Lower leg skin (tissue), 4 donors: ENCODE results near the gene SLC25A26. TPM values are rescaled to one million over a fixed set of nuclear protein-coding genes. Genes with fewer than 3 reads are reported as not detected.

Experiments
- DNase-seq, 2 donors: peaks; one replicate each; pipeline ENCODE4 v3.0.0-alpha.2; 2019; ENCODE audit warnings: low spot score in 2 of 2
- H3K4me3 ChIP-seq: fragments of 200-600 bp; sonication (generic); 2 replicates; pipeline ENCODE4 v1.5.1; 2017; ENCODE audit warnings: mild to moderate bottlenecking, low read depth; ENCODE audit not compliant: poor library complexity, severe bottlenecking
- CTCF ChIP-seq, 3 donors: fragments of 450-650 bp; IDR thresholded peaks; one replicate each; pipeline ENCODE4 v1.5.1; 2016; ENCODE audit warnings: antibody characterized with exemption in 3 of 3, mild to moderate bottlenecking in 3 of 3, moderate library complexity in 2 of 3
- POLR2A ChIP-seq, 2 donors: fragments of 450-650 bp; IDR thresholded peaks; one replicate each; pipeline ENCODE4 v1.6.1; 2016 to 2017; ENCODE audit warnings: antibody characterized with exemption in 2 of 2, mild to moderate bottlenecking in 1 of 2, moderate library complexity in 1 of 2
- WGBS, 2 donors: methylation state at CpG; one replicate each; pipeline ENCODE4 v1.1.5; 2018; 5-methylcytosine and 5-hydroxymethylcytosine counted together
- intact Hi-C: fragments of 100-400 bp; cut with DNase I; formaldehyde crosslinking; loops from one replicate; pipeline ENCODE4 v1.15.0; 2023; ENCODE audit warnings: low total_unique reads
- total RNA-seq, 4 donors: library from RNA; depleted of rRNA; stranded (reverse); fragments of >200 nt; gene quantifications; one replicate each; pipeline ENCODE4 v1.1.0, GENCODE V29; 2016

SLC25A26 gene
- total RNA-seq, 4 donors from 2014 or later: 13.7 to 29.1 (median 21.9) TPM

DNA sequence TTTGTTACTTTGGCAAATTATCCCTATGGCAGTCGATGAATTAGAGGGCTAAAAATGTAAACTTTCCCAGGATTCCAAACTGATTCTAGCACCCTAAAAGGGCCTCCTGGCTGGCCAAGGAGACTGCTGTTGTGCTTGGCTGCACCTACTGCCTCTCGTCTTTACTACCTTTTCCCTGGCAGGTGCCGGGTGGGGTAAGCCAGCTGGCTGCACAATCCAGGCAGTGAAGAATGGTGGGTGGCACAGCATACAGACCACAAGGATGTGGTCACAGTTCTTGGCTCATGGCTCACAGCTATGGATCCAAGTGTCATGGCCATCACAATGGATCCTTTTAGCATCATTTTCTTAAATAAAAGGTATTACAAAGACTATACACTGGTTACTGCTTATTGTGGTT is 20.7 kb upstream of the SLC25A26 start:
- 19 to 43% methylated on average over 3 of the region's 3 CpGs for WGBS, 2 donors
- DNase-seq: no peak
- TF ChIP-seq CTCF (IDR thresholded peaks at IDR 0.05): no peak
- no peak for TF ChIP-seq POLR2A (IDR thresholded peaks at IDR 0.05)
- intact Hi-C loops: no loop called here
- H3K4me3 ChIP-seq: no peak overlapping the region

DNA sequence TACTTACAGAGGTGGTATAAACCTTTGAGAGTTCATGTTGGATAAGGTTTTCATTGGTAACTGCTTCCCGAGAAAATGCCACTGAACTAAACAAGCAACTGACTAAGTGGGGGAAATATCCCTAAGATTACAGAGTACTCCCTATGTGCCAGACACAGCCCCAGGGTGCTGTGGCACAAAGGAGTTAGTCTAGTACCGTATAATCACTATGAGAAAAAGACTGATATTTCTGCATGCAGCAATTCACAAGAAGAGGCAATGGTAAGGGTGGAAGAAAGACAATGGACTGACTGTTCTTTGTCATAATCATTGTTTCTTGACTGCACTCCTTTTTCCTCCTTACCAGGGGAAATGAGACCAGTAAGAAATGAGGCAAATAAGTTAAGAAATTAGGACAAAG is 20.0 kb upstream of the SLC25A26 start:
- intact Hi-C loops: no loop called here

GRCh38 chr3:66203275-66203674 is 17.5 kb upstream of the SLC25A26 start:
- TF ChIP-seq CTCF (IDR thresholded peaks at IDR 0.05) (no peak), POLR2A (IDR thresholded peaks at IDR 0.05) (no peak)
- no peak overlapping the region for H3K4me3 ChIP-seq
- no peak for DNase-seq
- 71 to 79% methylated on average over 2 of the region's 2 CpGs for WGBS, 2 donors
- intact Hi-C loops: no loop called here

More for the DNA sequence above, 20.0 kb upstream of the SLC25A26 start:
- WGBS, 2 donors: 67% methylated on average over 2 of the region's 2 CpGs
- H3K4me3 ChIP-seq: no peak overlapping the region
- TF ChIP-seq POLR2A (IDR thresholded peaks at IDR 0.05): no peak
- TF ChIP-seq CTCF (IDR thresholded peaks at IDR 0.05): no peak
- DNase-seq: no peak

DNA sequence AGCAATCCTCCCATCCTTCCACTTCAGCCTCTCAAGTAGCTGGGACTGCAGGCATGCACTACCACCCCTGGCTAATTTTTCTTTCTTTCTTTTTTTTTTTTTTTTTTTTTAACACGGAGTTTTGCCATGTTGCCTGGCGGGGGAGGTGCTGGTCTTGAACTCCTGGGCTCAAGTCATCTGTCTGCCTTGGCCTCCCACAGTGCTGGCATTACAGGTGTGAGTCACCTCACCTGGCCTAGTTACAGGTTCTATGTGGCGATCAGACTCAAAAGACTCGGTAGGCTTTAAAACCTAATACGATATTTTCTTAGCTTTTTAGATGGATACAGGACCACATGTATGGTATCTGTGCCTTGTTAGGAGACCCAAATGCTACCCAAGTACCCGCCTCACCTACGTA is 14.0 kb upstream of the SLC25A26 start:
- no peak overlapping the region for H3K4me3 ChIP-seq
- intact Hi-C loops: no loop called here
- no peak for DNase-seq
- 87 to 89% methylated on average over 7 of the region's 7 CpGs for WGBS, 2 donors
- no peak for TF ChIP-seq POLR2A (IDR thresholded peaks at IDR 0.05)
- TF ChIP-seq CTCF (IDR thresholded peaks at IDR 0.05): no peak

- intact Hi-C loops: no loop called here
- no peak for DNase-seq
- no peak overlapping the region for H3K4me3 ChIP-seq
- no peak for TF ChIP-seq CTCF (IDR thresholded peaks at IDR 0.05)
- no peak for TF ChIP-seq POLR2A (IDR thresholded peaks at IDR 0.05)
- WGBS, 2 donors: 83 to 85% methylated on average over 3 of the region's 3 CpGs
Measured at GRCh38 chr3:66208189-66208588, 12.6 kb upstream of the SLC25A26 start.

DNA sequence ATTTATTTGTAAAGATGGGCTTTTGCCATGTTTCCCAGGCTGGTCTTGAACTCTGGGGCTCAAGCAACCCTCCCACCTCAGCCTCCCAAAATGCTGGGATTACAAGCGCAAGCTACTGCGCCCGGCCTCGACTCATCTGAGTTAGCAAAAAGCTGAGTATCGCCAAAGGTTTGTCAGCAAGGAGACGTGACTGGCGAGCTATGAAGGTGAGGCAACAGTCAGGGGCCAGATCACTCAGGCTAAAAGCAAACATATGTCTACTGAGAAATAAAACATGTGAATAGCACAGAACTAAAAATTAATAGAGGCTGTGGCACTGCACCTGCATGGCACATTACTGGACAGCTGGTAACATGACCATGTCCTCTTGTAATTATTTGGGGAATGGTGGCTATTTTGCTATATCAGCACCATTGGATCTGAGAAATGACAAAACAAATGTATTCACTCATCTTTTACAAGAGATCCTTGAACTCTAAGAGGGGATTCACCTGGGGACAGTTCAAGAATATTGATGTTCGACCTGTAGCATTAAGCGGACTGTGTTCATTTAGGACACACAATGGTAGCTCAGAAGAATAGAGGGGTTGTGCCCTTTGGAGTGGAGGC is 10.0 kb upstream of the SLC25A26 start:
- no peak overlapping the region for H3K4me3 ChIP-seq
- WGBS, 2 donors: 78 to 87% methylated on average over 9 of the region's 9 CpGs
- intact Hi-C loops: no loop called here
- DNase-seq: no peak
- TF ChIP-seq CTCF (IDR thresholded peaks at IDR 0.05) (no peak), POLR2A (IDR thresholded peaks at IDR 0.05) (no peak)
